B cell (primary cell): ENCODE data around the gene CCND2. TPM values are rescaled to one million over a fixed set of nuclear protein-coding genes. Genes with fewer than 3 reads are reported as not detected.

Experiments used
- ATAC-seq: fragments of 200-7000 bp; cut with Tn5 transposase; one replicate; pipeline ENCODE4 v1.10.0; 2021; ENCODE audit warnings: low read depth, mild to moderate bottlenecking, moderate number of reproducible peaks, moderate library complexity
- CTCF ChIA-PET: fragments of 350-600 bp; sonication (Branson Sonifier 250); formaldehyde crosslinking; loops from one replicate; lab custom pipeline; 2021; ENCODE audit warnings: antibody characterized with exemption, inconsistent platforms; lab: Charles Lee
- POLR2A ChIA-PET: fragments of 350-600 bp; sonication (Branson Sonifier 250); formaldehyde crosslinking; loops from one replicate; lab custom pipeline; 2021; ENCODE audit warnings: antibody characterized with exemption; lab: Charles Lee
- DNase-seq: peaks from one replicate; pipeline ENCODE4 v3.0.0; 2013
- H2AFZ ChIP-seq: 2 replicates; pipeline ENCODE4 v1.6.1; 2012; ENCODE audit warnings: mild to moderate bottlenecking, low read depth, low read length; ENCODE audit not compliant: insufficient read depth, poor library complexity, severe bottlenecking
- H3K27ac ChIP-seq, 2 donors: 1 replicate in 1 of 2; 2 replicates in 1 of 2; pipeline ENCODE4 v1.5.1; 2012 to 2013; ENCODE audit warnings: low read length in 2 of 2, mild to moderate bottlenecking in 2 of 2, moderate library complexity in 1 of 2
- H3K27me3 ChIP-seq, 4 experiments: fragments of 200-600 bp in 1 of 4; sonication (generic) in 1 of 4; replicated peaks in 1 of 4; 1 replicate in 2 of 4; 2 replicates in 2 of 4; pipeline versions ENCODE4 v1.6.1 to v1.7.0; 2013 to 2016; ENCODE audit warnings: low read length in 3 of 4, mild to moderate bottlenecking in 2 of 4, mixed read lengths in 1 of 4, moderate library complexity in 1 of 4; ENCODE audit not compliant: insufficient read depth in 4 of 4, control insufficient read depth in 3 of 4; ENCODE audit errors: control extremely low read depth in 1 of 4
- H3K36me3 ChIP-seq, 2 experiments: replicated peaks in 1 of 2; 1 replicate in 1 of 2; 2 replicates in 1 of 2; pipeline versions ENCODE4 v1.6.1 to v1.7.1; 2013; ENCODE audit warnings: low read length in 1 of 2; ENCODE audit not compliant: insufficient read depth in 2 of 2, control insufficient read depth in 1 of 2; ENCODE audit errors: control extremely low read depth in 1 of 2, extremely low read depth in 1 of 2
- H3K4me1 ChIP-seq, 2 donors: fragments of 200-600 bp in 1 of 2; sonication (generic) in 1 of 2; 1 replicate in 1 of 2; 2 replicates in 1 of 2; pipeline versions ENCODE4 v1.5.1 to v1.6.1; 2013 to 2017; ENCODE audit warnings: low read length in 2 of 2; ENCODE audit not compliant: control insufficient read depth in 2 of 2, insufficient read depth in 2 of 2
- H3K4me2 ChIP-seq: replicated peaks from 2 replicates; pipeline ENCODE3; 2012; ENCODE audit warnings: mild to moderate bottlenecking, low read depth, low read length; ENCODE audit not compliant: poor library complexity, severe bottlenecking
- H3K4me3 ChIP-seq, 5 experiments: fragments of 200-600 bp in 1 of 5; sonication (generic) in 1 of 5; 1 replicate in 3 of 5; 2 replicates in 2 of 5; pipeline versions ENCODE4 v1.5.1 to v1.7.0; 2011 to 2016; ENCODE audit warnings: low read length in 4 of 5, mild to moderate bottlenecking in 4 of 5, low read depth in 2 of 5, control low read depth in 1 of 5, moderate library complexity in 1 of 5; ENCODE audit not compliant: insufficient read depth in 1 of 5; ENCODE audit errors: control extremely low read depth in 1 of 5, extremely low read depth in 1 of 5
- H3K79me2 ChIP-seq: fragments of 200-600 bp; sonication (generic); one replicate; pipeline ENCODE4 v1.6.0; 2016; ENCODE audit warnings: low read length; ENCODE audit not compliant: control insufficient read depth, insufficient read depth
- H3K9ac ChIP-seq: fragments of 200-600 bp; sonication (generic); 2 replicates; pipeline ENCODE4 v1.6.1; 2017; ENCODE audit warnings: mild to moderate bottlenecking, low read length, moderate library complexity
- H3K9me3 ChIP-seq, 3 donors: one replicate each; pipeline versions ENCODE4 v1.6.1 to v1.7.1; 2013; ENCODE audit warnings: low read length in 2 of 3; ENCODE audit not compliant: control insufficient read depth in 2 of 3, insufficient read depth in 1 of 3; ENCODE audit errors: control extremely low read depth in 1 of 3
- H4K20me1 ChIP-seq: 2 replicates; pipeline ENCODE4 v1.6.0; 2012; ENCODE audit warnings: mild to moderate bottlenecking, low read length; ENCODE audit not compliant: insufficient read depth, control insufficient read depth, poor library complexity, severe bottlenecking
- H3K27ac Mint-ChIP-seq: one replicate; pipeline ENCODE4 v1.8.0; 2021; ENCODE audit warnings: mixed read lengths
- H3K27me3 Mint-ChIP-seq: one replicate; pipeline ENCODE4 v1.8.0; 2021; ENCODE audit warnings: mixed read lengths
- H3K4me1 Mint-ChIP-seq: one replicate; pipeline ENCODE4 v1.8.0; 2021; ENCODE audit warnings: mixed read lengths
- H3K4me3 Mint-ChIP-seq: one replicate; pipeline ENCODE4 v1.8.0; 2021; ENCODE audit warnings: mixed read lengths
- H3K9me3 Mint-ChIP-seq: one replicate; pipeline ENCODE4 v1.8.0; 2022; ENCODE audit warnings: mixed read lengths; ENCODE audit not compliant: insufficient read depth
- EZH2 ChIP-seq: IDR thresholded peaks from 2 replicates; pipeline ENCODE4 v1.6.1; 2012; ENCODE audit warnings: borderline replicate concordance, low read depth, mild to moderate bottlenecking, moderate library complexity, low read length; ENCODE audit not compliant: insufficient read depth, poor library complexity, severe bottlenecking
- WGBS: methylation state at CpG from one replicate; pipeline ENCODE4 v1.1.5; 2013; ENCODE audit warnings: missing lambda C conversion rate; ENCODE audit not compliant: insufficient coverage; 5-methylcytosine and 5-hydroxymethylcytosine counted together
- intact Hi-C: fragments of 100-400 bp; cut with micrococcal nuclease; formaldehyde crosslinking; loops from one replicate; pipeline ENCODE4 v1.10.0; 2022
- polyA plus RNA-seq: library from polyadenylated mRNA; depleted of rRNA; stranded (reverse); fragments of >200 nt; gene quantifications from 2 replicates; pipeline ENCODE4 v1.2.3, GENCODE V29; 2012
- total RNA-seq, 2 donors: library from RNA; stranded (reverse); fragments of 120-200 nt in 1 of 2; gene quantifications; 1 replicate in 1 of 2; 2 replicates in 1 of 2; pipeline versions ENCODE4 v1.2.3 to v1.2.4, GENCODE V29; 2013 to 2022
- TF ChIP-seq, protein P1 (sequence below): fragments of 200-600 bp; IDR thresholded peaks from one replicate; pipeline ENCODE4 v1.8.0; 2022; ENCODE audit warnings: antibody characterized with exemption, mild to moderate bottlenecking

The CCND2 gene
- total and polyA plus RNA-seq, 2 donors (not counting 1 experiment from before 2014, with no cell fraction given): 9.2 to 20.6 TPM

- Mint-ChIP-seq H3K4me1 (peaks cover 13% of the 10 kb centered on the region), H3K27ac (no peak overlapping the region), H3K27me3 (no peaks in the 10 kb centered on the region), H3K4me3 (no peak overlapping the region), H3K9me3 (no peaks in the 10 kb centered on the region)
- CTCF ChIA-PET: interaction anchor here (1.0 to 1.1 kb wide), 2 partner anchors 10 to 15 kb away, joined by 3 to 4 read pairs; no protein-coding TSS in a partner anchor
- Histone ChIP-seq H3K9ac (no peak overlapping the region), H2AFZ (no peak overlapping the region), H3K4me3 (no peak overlapping the region), H3K27ac (no peak overlapping the region), H3K27me3 (no peaks in the 10 kb centered on the region), H3K36me3 (no peaks in the 10 kb centered on the region), H4K20me1 (no peaks in the 10 kb centered on the region), H3K9me3 (no peaks in the 10 kb centered on the region), H3K79me2 (no peaks in the 10 kb centered on the region), H3K4me2 (no peak overlapping the region), H3K4me1 (peaks cover 2 to 5% of the 10 kb centered on the region in 2 donors)
- ATAC-seq: no peak
- intact Hi-C loops: no loop called here
- no peak for TF ChIP-seq EZH2
- TF ChIP-seq, protein P1, sequence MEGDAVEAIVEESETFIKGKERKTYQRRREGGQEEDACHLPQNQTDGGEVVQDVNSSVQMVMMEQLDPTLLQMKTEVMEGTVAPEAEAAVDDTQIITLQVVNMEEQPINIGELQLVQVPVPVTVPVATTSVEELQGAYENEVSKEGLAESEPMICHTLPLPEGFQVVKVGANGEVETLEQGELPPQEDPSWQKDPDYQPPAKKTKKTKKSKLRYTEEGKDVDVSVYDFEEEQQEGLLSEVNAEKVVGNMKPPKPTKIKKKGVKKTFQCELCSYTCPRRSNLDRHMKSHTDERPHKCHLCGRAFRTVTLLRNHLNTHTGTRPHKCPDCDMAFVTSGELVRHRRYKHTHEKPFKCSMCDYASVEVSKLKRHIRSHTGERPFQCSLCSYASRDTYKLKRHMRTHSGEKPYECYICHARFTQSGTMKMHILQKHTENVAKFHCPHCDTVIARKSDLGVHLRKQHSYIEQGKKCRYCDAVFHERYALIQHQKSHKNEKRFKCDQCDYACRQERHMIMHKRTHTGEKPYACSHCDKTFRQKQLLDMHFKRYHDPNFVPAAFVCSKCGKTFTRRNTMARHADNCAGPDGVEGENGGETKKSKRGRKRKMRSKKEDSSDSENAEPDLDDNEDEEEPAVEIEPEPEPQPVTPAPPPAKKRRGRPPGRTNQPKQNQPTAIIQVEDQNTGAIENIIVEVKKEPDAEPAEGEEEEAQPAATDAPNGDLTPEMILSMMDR: no peak
- DNase-seq: no peak
- POLR2A ChIA-PET: no interaction called here
These were observed 11.9 kb upstream of the CCND2 start for GRCh38 chr12:4261655-4262054.

GRCh38 chr12:4265280-4265679, 8.3 kb upstream of the CCND2 start:
- no CpG with 5 or more reads among the region's 4 CpGs for WGBS
- ChIA-PET POLR2A (no interaction called here), CTCF (interaction anchor here (2.5 kb wide), 1 partner anchor 11 kb away, joined by 9 read pairs; no protein-coding TSS in a partner anchor)
- Mint-ChIP-seq H3K4me1 (peaks cover 21% of the 10 kb centered on the region), H3K9me3 (no peaks in the 10 kb centered on the region), H3K27ac (no peak overlapping the region), H3K4me3 (no peak overlapping the region), H3K27me3 (no peaks in the 10 kb centered on the region)
- intact Hi-C loops: loop anchor here (5.0 kb wide), 2 partner anchors 63 to 513 kb away; partner anchors contain the start of gene CRACR2A
- no peak for TF ChIP-seq EZH2
- TF ChIP-seq, protein P1: no peak
- no peak overlapping the region for H2AFZ ChIP-seq
- H3K27me3 ChIP-seq: no peaks in the 10 kb centered on the region
- no peak for DNase-seq
- no peaks in the 10 kb centered on the region for H3K36me3 ChIP-seq
- no peaks in the 10 kb centered on the region for H3K9me3 ChIP-seq
- H3K4me1 ChIP-seq: peaks cover 7 to 11% of the 10 kb centered on the region in 2 donors
- no peak overlapping the region for H3K4me2 ChIP-seq
- no peak overlapping the region for H3K9ac ChIP-seq
- H3K4me3 ChIP-seq: no peak overlapping the region
- H3K27ac ChIP-seq: no peak overlapping the region
- no peaks in the 10 kb centered on the region for H3K79me2 ChIP-seq
- ATAC-seq: no peak
- no peaks in the 10 kb centered on the region for H4K20me1 ChIP-seq
